ENCODE measurements around the gene KCTD3.

Gene KCTD3

GRCh38 chr1:215567491-215568298 lies 591 bp downstream of the KCTD3 start:
- peaks cover 22% of the 10 kb centered on the region for H4K20me1 ChIP-seq (ENCODE audit: insufficient read depth, low read length, poor library complexity, severe bottlenecking)
- H3K36me3 ChIP-seq (ENCODE audit: insufficient read depth, low read length) = no peaks in the 10 kb centered on the region
- H3K27me3 ChIP-seq (ENCODE audit: insufficient read depth, low read length, poor library complexity, severe bottlenecking) = no peaks in the 10 kb centered on the region
- peaks cover 51% of the 10 kb centered on the region for H3K79me2 ChIP-seq (ENCODE audit: insufficient read depth, low read length)
- peak overlapping the region; percentile 80 for H3K9ac ChIP-seq (ENCODE audit: low read depth, low read length, poor library complexity, severe bottlenecking)
- H3K4me1 ChIP-seq (ENCODE audit: insufficient read depth, low read length, poor library complexity, severe bottlenecking) = peaks cover 35% of the 10 kb centered on the region
- peak overlapping the region; percentile 99 for H2AFZ ChIP-seq (ENCODE audit: low read length)
- peak overlapping the region; percentile 84 for H3K4me3 ChIP-seq (ENCODE audit: low read length, poor library complexity, severe bottlenecking)
- TF ChIP-seq EZH2phosphoT487 (IDR thresholded peaks at IDR 0.05; ENCODE audit: borderline replicate concordance) (no peak), CTCF (conservative IDR thresholded peaks at IDR 0.05; ENCODE audit: low read length) (no peak)
- H3F3A ChIP-seq (ENCODE audit: low read depth) = no peaks in the 10 kb centered on the region
- peak overlapping the region; percentile 83 for H3K4me2 ChIP-seq (ENCODE audit: low read depth, low read length, poor library complexity, severe bottlenecking)
- no peaks in the 10 kb centered on the region for H3K9me3 ChIP-seq (ENCODE audit: insufficient read depth, low read depth, low read length)
- no peaks in the 10 kb centered on the region for H3K9me2 ChIP-seq (replicated peaks; ENCODE audit: low read depth, low read length)

- Histone ChIP-seq H3K9ac (ENCODE audit: low read depth, low read length, poor library complexity, severe bottlenecking) (peak overlapping the region; percentile 80), H3K79me2 (ENCODE audit: insufficient read depth, low read length) (peaks cover 57% of the 10 kb centered on the region), H3K9me2 (replicated peaks; ENCODE audit: low read depth, low read length) (no peaks in the 10 kb centered on the region), H3K36me3 (ENCODE audit: insufficient read depth, low read length) (no peaks in the 10 kb centered on the region), H3F3A (ENCODE audit: low read depth) (no peaks in the 10 kb centered on the region), H3K9me3 (ENCODE audit: insufficient read depth, low read depth, low read length) (no peaks in the 10 kb centered on the region), H3K4me3 (ENCODE audit: low read length, poor library complexity, severe bottlenecking) (peak overlapping the region; percentile 84), H2AFZ (ENCODE audit: low read length) (peak overlapping the region; percentile 99), H4K20me1 (ENCODE audit: insufficient read depth, low read length, poor library complexity, severe bottlenecking) (peaks cover 28% of the 10 kb centered on the region), H3K4me1 (ENCODE audit: insufficient read depth, low read length, poor library complexity, severe bottlenecking) (peaks cover 41% of the 10 kb centered on the region), H3K4me2 (ENCODE audit: low read depth, low read length, poor library complexity, severe bottlenecking) (peak overlapping the region; percentile 83), H3K27me3 (ENCODE audit: insufficient read depth, low read length, poor library complexity, severe bottlenecking) (no peaks in the 10 kb centered on the region)
- TF ChIP-seq CTCF (conservative IDR thresholded peaks at IDR 0.05; ENCODE audit: low read length) = no peak
- no peak for TF ChIP-seq EZH2phosphoT487 (IDR thresholded peaks at IDR 0.05; ENCODE audit: borderline replicate concordance)
Observed at GRCh38 chr1:215568299-215568692, 1.2 kb downstream of the KCTD3 start.

GRCh38 chr1:215569986-215570824 lies 3.1 kb downstream of the KCTD3 start:
- no peaks in the 10 kb centered on the region for H3K27me3 ChIP-seq (ENCODE audit: insufficient read depth, low read length, poor library complexity, severe bottlenecking)
- TF ChIP-seq CTCF (conservative IDR thresholded peaks at IDR 0.05; ENCODE audit: low read length) (no peak), EZH2phosphoT487 (IDR thresholded peaks at IDR 0.05; ENCODE audit: borderline replicate concordance) (no peak)
- peak overlapping the region; percentile 37 for H3K9ac ChIP-seq (ENCODE audit: low read depth, low read length, poor library complexity, severe bottlenecking)
- no peaks in the 10 kb centered on the region for H3K36me3 ChIP-seq (ENCODE audit: insufficient read depth, low read length)
- peaks cover 57% of the 10 kb centered on the region for H3K79me2 ChIP-seq (ENCODE audit: insufficient read depth, low read length)
- H3K9me3 ChIP-seq (ENCODE audit: insufficient read depth, low read depth, low read length) = no peaks in the 10 kb centered on the region
- H3K9me2 ChIP-seq (replicated peaks; ENCODE audit: low read depth, low read length) = no peaks in the 10 kb centered on the region
- no peaks in the 10 kb centered on the region for H3F3A ChIP-seq (ENCODE audit: low read depth)
- H2AFZ ChIP-seq (ENCODE audit: low read length) = no peak overlapping the region
- H3K4me2 ChIP-seq (ENCODE audit: low read depth, low read length, poor library complexity, severe bottlenecking) = peak overlapping the region; percentile 83
- peaks cover 42% of the 10 kb centered on the region for H3K4me1 ChIP-seq (ENCODE audit: insufficient read depth, low read length, poor library complexity, severe bottlenecking)
- peak overlapping the region; percentile 84 for H3K4me3 ChIP-seq (ENCODE audit: low read length, poor library complexity, severe bottlenecking)
- H4K20me1 ChIP-seq (ENCODE audit: insufficient read depth, low read length, poor library complexity, severe bottlenecking) = peaks cover 35% of the 10 kb centered on the region

Data from Loucy (cell line).